Sigmoid colon (tissue), 4 donors: ENCODE measurements around the gene TENM3.

Source experiments
- POLR2A ChIP-seq, 2 donors: fragments of 450-650 bp; IDR thresholded peaks; one replicate each; pipeline ENCODE4 v1.6.1; 2016; ENCODE audit warnings: antibody characterized with exemption in 2 of 2, mild to moderate bottlenecking in 2 of 2, moderate library complexity in 2 of 2
- POLR2AphosphoS5 ChIP-seq, 4 donors: sonication (generic); formaldehyde crosslinking; IDR thresholded peaks; one replicate each; pipeline ENCODE4 v1.6.1; 2017; ENCODE audit warnings: antibody characterized with exemption in 4 of 4
- TF ChIP-seq, protein P1 (sequence below), 4 experiments: fragments of 450-650 bp in 3 of 4; fragments of 200-600 bp in 1 of 4; IDR thresholded peaks; one replicate each; pipeline ENCODE4 v1.5.1; 2016 to 2019; ENCODE audit warnings: antibody characterized with exemption in 4 of 4, mild to moderate bottlenecking in 3 of 4, moderate library complexity in 2 of 4

DNA sequence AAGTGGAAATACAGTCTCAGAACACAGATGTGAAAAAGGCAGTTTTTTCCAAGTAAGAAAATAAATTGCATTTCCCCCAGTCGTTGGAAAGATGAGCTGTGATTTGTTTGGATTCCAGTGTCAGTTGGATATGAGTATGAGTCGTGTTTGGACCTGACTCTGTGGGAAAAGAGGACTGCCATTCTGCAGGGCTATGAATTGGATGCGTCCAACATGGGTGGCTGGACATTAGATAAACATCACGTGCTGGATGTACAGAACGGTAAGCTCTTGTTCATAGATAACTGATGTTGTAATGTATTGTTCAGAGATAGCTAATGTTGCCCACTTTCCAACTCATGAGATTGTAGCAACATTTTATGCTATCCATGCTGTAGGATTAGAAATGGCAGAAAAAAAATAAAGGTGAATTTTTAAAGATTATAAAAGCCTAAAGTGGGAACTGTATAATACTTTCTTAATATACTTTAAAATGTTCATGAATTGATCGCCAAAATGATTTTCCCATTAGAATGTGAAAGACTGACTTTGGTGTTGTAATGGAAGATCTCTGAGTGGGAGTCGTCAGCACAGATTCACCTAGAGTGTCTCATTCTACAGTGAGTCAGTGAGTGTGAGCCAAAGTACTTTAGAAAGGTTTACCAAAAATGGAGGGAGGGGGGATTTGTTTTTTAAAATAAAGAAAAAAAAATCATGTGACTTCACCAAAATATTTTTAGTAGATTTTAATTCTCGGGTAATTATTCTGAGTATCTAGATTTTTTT is 495.3 kb downstream of the TENM3 start:
- TF ChIP-seq, protein P1, sequence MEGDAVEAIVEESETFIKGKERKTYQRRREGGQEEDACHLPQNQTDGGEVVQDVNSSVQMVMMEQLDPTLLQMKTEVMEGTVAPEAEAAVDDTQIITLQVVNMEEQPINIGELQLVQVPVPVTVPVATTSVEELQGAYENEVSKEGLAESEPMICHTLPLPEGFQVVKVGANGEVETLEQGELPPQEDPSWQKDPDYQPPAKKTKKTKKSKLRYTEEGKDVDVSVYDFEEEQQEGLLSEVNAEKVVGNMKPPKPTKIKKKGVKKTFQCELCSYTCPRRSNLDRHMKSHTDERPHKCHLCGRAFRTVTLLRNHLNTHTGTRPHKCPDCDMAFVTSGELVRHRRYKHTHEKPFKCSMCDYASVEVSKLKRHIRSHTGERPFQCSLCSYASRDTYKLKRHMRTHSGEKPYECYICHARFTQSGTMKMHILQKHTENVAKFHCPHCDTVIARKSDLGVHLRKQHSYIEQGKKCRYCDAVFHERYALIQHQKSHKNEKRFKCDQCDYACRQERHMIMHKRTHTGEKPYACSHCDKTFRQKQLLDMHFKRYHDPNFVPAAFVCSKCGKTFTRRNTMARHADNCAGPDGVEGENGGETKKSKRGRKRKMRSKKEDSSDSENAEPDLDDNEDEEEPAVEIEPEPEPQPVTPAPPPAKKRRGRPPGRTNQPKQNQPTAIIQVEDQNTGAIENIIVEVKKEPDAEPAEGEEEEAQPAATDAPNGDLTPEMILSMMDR (IDR thresholded peaks at IDR 0.05), result no peak
- TF ChIP-seq POLR2AphosphoS5 (IDR thresholded peaks at IDR 0.05), result no peak
- TF ChIP-seq POLR2A (IDR thresholded peaks at IDR 0.05), result no peak
